Tongue (tissue), 2 donors: ENCODE measurements around the gene AOAH. TPM values are rescaled to one million over a fixed set of nuclear protein-coding genes. Genes with fewer than 3 reads are reported as not detected.

Experiments
- DNase-seq: peaks from one replicate; pipeline ENCODE4 v3.0.0-alpha.2; 2015
- total RNA-seq: library from RNA; depleted of rRNA; stranded (reverse); fragments of >200 nt; gene quantifications from one replicate; pipeline ENCODE4 v1.2.3, GENCODE V29; 2014

Gene AOAH
- total RNA-seq, 1 donor from 2014 or later = 3.4 TPM

GRCh38 chr7:36691983-36692382, 32.3 kb downstream of the AOAH start:
- no peak for DNase-seq

DNA sequence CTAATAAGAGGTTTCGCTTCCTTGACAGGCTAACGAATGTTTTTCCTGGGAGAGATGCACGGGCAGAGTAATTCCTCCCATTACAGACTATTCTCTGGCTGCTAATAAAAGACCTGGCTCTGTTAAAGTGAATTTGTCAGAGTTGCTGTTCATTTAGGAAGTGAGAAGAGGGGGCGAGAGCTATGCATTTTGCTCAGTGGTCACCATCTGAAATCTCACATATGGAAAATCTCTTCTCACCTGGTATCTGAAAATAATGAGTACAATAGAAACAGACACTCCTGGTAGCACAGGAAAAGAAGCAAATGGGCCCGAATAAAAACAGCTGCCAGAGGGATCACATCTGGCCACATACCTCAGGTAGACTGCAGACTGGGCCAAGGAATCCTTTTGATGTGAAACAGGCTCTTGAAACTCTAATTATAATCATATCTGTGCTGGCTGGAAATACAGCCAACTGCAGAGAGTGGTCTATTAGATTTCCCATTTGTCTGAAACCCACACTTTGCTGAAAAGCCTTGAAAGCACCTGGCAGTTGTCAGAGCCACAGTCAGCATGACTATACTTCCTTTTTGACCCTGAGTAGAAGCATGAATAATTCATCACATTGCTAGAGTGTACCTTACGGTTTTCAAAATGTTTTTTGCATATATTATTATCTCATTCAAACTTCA, 33.6 kb downstream of the AOAH start:
- peak; percentile 28 for DNase-seq

- DNase-seq = no peak
Observed at GRCh38 chr7:36690041-36690440, 34.3 kb downstream of the AOAH start.

GRCh38 chr7:36686499-36686898, 37.8 kb downstream of the AOAH start:
- no peak for DNase-seq

GRCh38 chr7:36684954-36685353, 39.3 kb downstream of the AOAH start:
- no peak for DNase-seq

DNA sequence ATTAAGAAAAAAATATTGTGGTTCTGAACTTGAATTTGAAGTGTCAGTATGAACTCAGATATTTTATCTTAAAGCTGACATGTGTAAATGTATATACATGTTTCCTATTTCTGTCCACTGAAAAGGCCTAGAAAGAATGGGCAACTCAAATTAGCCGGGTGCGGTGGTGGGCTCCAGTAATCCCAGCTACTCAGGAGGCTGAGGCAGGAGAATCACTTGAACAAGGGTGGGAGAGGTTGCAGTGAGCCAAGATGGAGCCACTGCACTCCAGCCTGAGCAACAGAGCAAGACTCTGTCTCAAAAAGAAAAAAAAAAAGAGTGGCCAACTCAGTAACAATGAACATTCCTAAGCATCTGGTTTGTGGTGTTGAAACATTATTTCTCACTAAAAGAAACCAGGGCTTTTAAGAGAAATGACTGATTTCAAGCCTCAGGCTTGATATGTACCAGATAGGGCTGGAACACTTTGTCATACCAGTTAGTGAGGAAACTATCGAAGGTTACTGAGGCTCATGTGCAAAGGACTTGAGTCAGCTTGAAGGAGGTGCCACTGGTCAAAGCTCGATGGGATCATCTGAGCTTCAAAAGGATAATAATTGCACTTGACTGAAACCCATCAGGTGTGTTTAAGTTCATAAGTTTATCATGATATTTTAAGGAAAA, 40.5 kb downstream of the AOAH start:
- no peak for DNase-seq

- DNase-seq = no peak
Observed at GRCh38 chr7:36683111-36683510, 41.2 kb downstream of the AOAH start.

- no peak for DNase-seq
Observed at GRCh38 chr7:36682102-36682501, 42.2 kb downstream of the AOAH start.

- no peak for DNase-seq
Observed at GRCh38 chr7:36677769-36678437, 46.4 kb downstream of the AOAH start.

DNA sequence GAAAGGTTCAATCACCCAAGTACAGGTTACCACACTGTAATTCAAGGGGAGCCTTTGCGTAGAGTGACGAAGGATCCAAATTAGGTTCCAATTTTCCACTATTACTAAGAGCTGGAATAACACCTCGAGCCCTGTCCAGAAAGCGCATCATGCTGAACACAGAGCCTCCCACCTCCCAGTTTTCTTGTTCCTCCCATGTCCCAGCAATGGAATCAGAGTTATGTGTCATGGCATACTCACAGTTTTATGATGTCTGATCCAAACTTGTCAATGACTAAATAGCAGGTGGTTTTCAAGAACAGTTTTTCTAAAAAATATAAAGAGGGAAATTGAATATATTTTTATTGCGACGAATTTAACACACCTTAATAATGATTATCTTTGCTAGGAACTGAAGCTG, 50.6 kb downstream of the AOAH start:
- no peak for DNase-seq

GRCh38 chr7:36671432-36671829, 52.9 kb downstream of the AOAH start:
- DNase-seq = no peak

DNA sequence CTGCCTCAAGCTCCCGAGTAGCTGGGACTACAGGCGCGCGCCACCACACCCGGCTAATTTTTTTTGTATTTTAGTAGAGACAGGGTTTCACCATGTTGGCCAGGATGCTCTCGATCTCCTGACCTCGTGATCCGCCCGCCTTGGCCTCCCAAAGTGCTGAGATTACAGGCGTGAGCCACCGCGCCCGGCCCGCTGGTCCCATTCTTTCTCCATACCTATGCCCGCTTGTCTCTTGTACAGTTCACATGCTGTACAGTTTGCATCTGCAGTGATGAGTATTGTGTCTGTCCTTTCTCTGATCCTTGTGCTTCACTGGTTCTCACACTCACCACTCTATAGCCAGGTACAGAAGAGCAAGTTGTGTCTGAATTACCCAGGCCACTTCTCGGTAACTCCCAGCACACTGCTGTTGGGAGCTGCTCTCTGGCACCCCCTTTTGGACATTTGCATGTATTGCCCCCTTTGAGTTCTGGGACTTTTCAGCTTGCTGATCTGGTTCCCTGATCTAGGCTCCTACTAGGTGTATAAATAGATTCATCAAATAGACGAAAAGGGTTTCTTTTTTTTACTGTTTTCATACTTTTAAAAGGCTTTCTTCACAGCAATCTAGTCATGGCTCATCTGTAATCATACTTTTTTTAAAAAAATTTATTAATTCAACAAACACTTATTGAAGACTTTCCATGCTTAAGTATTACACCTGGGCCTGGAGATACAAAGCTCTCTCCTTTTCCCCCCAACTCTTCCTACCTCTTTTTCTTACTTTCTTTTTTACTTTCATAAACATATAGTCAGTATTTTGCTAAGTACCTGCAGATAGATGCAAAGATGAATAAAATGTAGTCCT, 53.5 kb downstream of the AOAH start:
- peak; percentile 77 for DNase-seq

DNA sequence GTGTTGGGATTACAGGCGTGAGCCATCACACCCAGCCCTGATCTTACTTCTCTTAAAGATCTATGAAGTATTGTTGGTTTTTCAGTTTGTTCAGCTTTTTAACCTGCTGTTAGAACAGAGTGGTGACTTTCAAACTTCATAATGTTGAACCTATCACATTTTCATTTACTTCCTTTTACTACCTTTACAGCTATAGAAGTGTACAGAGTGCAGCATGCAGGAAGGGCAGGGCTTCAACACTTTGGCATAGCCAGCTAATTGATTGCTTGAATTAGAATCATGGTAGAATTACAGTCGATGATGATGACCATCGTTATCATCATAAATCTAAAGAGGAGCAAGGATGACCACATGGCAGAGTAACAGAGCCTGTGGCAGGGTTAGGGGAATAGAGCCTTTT, 55.5 kb downstream of the AOAH start:
- no peak for DNase-seq

- DNase-seq = no peak
Observed at GRCh38 chr7:36668080-36668479, 56.2 kb downstream of the AOAH start.

GRCh38 chr7:36667007-36667745, 57.1 kb downstream of the AOAH start:
- DNase-seq = no peak

DNA sequence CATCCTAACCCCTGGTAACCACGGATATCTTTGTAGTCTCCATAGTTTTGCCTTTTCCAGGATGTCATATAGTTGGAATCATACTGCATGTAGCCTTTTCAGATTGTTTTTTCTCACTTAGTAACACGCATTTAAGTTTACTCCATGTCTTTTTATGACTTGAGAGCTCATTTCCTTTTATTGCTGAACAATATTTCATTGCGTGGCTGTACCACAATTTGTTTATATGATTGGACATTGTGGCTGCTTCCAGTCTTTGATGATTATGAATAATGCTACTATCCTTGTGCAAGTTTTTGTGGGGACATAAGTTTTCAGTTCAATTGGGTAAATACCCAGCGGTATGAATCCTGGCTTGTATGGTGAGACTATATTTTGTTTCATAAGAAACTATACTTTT, 60.8 kb downstream of the AOAH start:
- DNase-seq = no peak

DNA sequence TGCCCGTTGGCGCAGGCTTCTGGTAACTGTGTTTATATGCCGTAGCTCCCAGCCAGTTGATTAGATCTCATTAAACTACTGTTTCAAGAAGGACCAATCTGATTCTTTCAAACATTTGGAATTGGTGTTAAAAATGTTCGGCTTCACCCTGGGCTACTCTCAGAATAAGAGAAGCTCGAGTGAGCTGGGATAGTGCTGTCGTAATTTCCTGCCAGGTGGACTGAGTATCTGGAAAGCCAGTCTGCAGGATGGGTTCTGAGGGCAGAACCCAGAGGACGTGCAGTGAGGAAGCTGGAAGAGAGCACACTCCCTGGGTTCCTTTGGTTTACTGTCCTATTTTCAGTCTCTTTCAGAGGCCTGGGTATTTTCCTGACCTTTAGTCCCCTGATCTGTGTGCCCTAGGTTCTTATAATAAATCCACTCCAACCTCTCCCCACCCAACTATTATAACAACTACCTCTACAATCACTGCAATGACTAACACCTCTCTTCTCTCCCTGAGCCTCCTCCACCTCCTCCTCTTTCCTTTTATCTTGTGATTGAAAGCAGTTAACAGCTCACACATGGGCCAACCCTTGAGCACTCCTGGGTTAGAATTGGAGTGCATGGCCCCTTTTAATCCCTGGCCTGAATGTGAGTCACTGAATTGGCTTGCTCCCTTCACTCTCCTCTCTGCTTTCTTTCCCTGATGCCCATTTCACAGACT, 63.0 kb downstream of the AOAH start:
- no peak for DNase-seq

- no peak for DNase-seq
Observed at GRCh38 chr7:36659638-36660341, 64.5 kb downstream of the AOAH start.

- peak; percentile 41 for DNase-seq
Observed at GRCh38 chr7:36659172-36659516, 65.2 kb downstream of the AOAH start.

- no peak for DNase-seq
Observed at GRCh38 chr7:36658335-36659171, 65.7 kb downstream of the AOAH start.
